Keratinocyte (primary cell): Measurements from ENCODE around the gene SLK.

Experiments
- CTCF ChIP-seq, 3 experiments: IDR thresholded peaks in 1 of 3; conservative IDR thresholded peaks in 1 of 3; optimal IDR thresholded peaks in 1 of 3; 2 replicates in 2 of 3; 3 replicates in 1 of 3; pipeline versions ENCODE3 to v1.5.1; 2011; ENCODE audit warnings: low read length in 3 of 3, mild to moderate bottlenecking in 3 of 3, moderate library complexity in 2 of 3, control low read depth in 1 of 3, inconsistent platforms in 1 of 3; ENCODE audit not compliant: insufficient read depth in 2 of 3; ENCODE audit errors: extremely low read depth in 1 of 3
- EZH2 ChIP-seq: IDR thresholded peaks from one replicate; pipeline ENCODE4 v1.6.1; 2012; ENCODE audit warnings: inconsistent platforms, mild to moderate bottlenecking, low read length, moderate library complexity

GRCh38 chr10:104032144-104032775 lies 65.3 kb downstream of the SLK start:
- no peak for TF ChIP-seq EZH2
- TF ChIP-seq CTCF (optimal IDR thresholded peaks at IDR 0.05 in 1 of 3, IDR thresholded peaks at IDR 0.05 in 1 of 3, conservative IDR thresholded peaks at IDR 0.05 in 1 of 3; ENCODE audit: extremely low read depth in 1 of 3, insufficient read depth in 2 of 3, low read length in 3 of 3), result no peak
